Coronary artery (tissue), 2 donors: ENCODE measurements around the gene AMFR.

Experiments
- DNase-seq: peaks from one replicate; pipeline ENCODE4 v3.0.0-alpha.2; 2017; ENCODE audit warnings: low spot score
- H3K27ac ChIP-seq, 2 donors: fragments of 200-600 bp; sonication (generic); one replicate each; pipeline ENCODE4 v1.5.1; 2016 to 2019
- H3K4me3 ChIP-seq: fragments of 200-600 bp; sonication (generic); 2 replicates; pipeline ENCODE4 v1.5.1; 2016; ENCODE audit warnings: mild to moderate bottlenecking, moderate library complexity
- CTCF ChIP-seq: fragments of 200-600 bp; sonication (generic); IDR thresholded peaks from one replicate; pipeline ENCODE4 v1.5.1; 2019; ENCODE audit warnings: antibody characterized with exemption

AMFR gene

GRCh38 chr16:56350491-56351405 is 74.6 kb downstream of the AMFR start:
- no peak for DNase-seq
- no peak for TF ChIP-seq CTCF
- H3K4me3 ChIP-seq = no peak overlapping the region
- H3K27ac ChIP-seq = no peak overlapping the region

GRCh38 chr16:56349711-56350161 is 75.6 kb downstream of the AMFR start:
- TF ChIP-seq CTCF = no peak
- DNase-seq = no peak
- Histone ChIP-seq H3K4me3 (no peak overlapping the region), H3K27ac (no peak overlapping the region)

GRCh38 chr16:56349086-56349415 is 76.3 kb downstream of the AMFR start:
- no peak overlapping the region for H3K4me3 ChIP-seq
- no peak for TF ChIP-seq CTCF
- DNase-seq = no peak
- H3K27ac ChIP-seq = no peak overlapping the region

- no peak overlapping the region for H3K27ac ChIP-seq
- TF ChIP-seq CTCF = no peak
- DNase-seq = no peak
- no peak overlapping the region for H3K4me3 ChIP-seq
Measured at GRCh38 chr16:56348168-56349085, 76.9 kb downstream of the AMFR start.

- no peak for DNase-seq
- H3K4me3 ChIP-seq = no peak overlapping the region
- H3K27ac ChIP-seq = no peak overlapping the region
- no peak for TF ChIP-seq CTCF
Measured at GRCh38 chr16:56347670-56348069, 77.7 kb downstream of the AMFR start.

- H3K27ac ChIP-seq = no peak overlapping the region
- no peak for TF ChIP-seq CTCF
- H3K4me3 ChIP-seq = no peak overlapping the region
- no peak for DNase-seq
Measured at GRCh38 chr16:56347166-56347565, 78.2 kb downstream of the AMFR start.
